ENCODE measurements around the gene NUP133.
"Not testable (repeated sequence)": the region's sequence is repeated elsewhere in the genome, so short reads cannot be mapped to it uniquely, and the experiment has no call there.

The NUP133 gene

DNA sequence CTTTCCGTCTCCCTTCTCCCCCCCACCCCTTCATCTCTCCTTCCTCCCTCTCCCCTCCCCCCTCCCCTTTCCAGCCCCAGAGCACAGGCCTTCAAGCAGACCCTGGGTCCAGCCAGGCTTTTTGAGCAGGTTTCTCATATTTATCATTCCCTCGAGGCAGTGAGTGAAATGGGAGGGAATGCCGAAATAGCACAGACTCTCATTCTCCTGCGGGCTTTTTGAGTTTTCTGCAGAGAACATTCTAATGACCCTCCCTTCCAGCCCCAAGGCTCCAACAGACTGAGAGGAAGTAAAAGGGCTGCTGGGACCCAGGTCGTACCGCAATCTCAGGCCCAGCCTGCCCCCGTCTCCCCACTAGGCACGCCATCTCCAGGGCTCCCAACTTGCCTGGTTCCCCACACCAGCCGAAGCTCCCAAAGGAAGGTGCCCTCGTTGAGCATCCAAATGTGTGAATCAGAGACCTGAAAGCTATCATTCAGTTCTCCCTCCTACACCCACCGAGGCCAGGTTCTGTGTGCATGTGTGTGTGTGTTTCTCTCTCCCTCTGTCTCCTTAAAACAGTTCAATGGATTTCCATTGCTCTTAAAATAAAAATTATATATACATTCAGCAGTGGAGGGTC is 96.6 kb downstream of the NUP133 start:
- DNase-seq = peak in 2 of 4 experiments; percentile 18 to 27

- peak; percentile 71 to 86 (median 79) for DNase-seq
Observed at GRCh38 chr1:229410692-229411433, 97.3 kb downstream of the NUP133 start.

- DNase-seq = peak; percentile 32 to 57 (median 49)
Observed at GRCh38 chr1:229410370-229410691, 97.8 kb downstream of the NUP133 start.

DNA sequence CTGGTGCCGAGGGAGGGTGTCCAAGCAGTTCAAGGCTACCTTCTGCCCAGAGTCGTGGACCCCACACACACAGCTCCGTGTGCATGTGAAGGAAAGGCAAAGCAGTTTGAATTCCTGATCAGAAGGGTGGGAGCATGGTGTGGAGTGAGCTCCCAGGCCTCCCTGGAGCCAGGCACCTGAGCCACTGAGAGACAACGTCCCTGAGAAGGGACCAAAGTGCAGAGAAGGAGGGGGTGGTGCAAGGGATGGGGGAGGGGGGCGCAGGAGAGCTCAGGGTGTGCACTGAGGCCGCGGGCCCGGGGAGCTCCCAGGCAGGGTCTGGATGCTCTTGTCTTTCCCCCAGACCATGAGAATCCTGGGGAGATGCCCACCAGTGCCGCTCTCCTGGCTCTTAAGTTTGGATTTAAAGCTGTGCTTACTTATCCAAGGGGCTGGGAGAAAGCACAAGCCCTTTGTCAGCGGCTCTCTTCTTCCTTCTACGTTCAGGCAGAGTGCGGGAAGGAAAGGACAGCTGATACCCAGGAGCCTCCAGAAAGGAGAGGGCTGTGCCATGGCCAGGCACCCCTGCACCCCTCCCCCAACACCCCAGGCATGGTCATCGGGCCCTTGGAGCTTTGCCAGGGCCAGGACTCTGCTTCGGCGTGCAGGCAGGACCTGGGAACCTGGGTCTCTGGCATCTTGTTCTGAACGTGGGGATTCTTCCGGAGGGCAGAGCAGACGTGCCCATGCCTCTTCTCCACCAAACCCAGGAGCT is 98.3 kb downstream of the NUP133 start:
- DNase-seq = no peak

DNA sequence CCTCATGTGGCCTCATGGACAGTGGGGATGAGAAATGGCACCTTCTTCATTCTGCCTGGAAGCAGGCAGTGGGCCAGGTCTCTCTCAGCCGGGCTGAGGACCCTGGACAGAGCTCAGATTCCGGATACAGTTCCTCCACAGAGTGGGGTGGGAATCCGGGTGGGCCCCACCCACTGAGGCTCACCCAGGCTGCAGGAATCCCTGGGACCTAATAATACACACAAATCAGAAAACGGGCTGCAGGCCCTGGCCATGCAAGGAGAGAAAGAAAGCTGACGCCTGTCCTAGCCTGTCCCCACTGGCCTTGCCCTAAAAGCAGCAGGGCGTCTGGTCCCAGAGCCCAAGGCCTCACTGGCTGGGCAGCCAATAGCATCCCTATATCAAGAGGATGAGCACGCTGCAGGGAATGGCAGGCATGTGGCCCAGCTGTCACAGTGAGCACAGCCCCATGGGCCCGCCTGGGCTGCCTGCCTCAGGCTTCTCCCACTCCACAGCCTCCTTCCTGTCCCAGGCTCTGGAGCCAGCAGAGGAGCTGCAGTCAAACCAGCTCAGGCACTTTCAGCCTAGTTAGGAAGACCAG is 99.6 kb downstream of the NUP133 start:
- DNase-seq = no peak

DNA sequence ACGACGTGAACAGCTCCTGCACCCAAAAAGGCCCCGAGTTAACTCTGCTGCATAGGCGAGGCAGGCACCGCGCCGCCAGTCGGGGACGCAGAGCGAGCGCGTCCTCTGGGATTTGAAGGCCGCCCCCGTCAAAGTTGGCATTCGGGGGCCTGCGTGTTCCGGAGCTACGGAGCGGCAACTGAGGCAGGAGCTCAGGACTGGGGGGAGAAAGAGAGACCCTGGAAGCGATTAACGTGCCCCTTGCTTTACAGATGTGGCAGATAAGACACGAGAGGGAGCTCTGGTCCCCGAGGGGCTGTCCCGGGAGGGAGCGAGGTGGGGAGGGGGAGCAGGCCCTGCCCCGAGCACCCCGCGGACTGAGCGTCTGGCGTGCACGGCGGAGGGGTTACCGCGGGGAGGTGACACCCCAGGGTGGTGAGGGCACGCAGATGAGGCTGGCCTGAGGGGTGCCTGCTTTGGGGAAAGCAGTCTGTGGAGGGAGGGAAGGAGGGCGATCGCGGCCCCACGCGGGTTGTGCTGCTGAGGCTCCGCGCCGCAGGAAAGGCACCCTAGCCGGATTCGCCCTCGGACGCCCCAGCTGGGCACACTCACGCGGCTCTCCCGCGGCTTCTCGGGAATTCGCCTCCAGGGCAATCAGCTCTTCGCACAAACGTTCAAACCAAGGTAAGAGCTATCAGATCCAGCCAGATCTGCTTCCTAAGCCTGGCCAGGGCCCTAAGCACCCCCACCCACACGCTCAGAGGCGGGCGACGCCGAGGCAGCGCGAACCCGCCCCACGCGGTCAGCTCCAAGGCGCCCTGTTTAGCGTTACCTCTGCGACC is 100.7 kb downstream of the NUP133 start:
- DNase-seq = peak in 2 of 4 experiments; percentile 25 to 46

- no peak for DNase-seq
Observed at GRCh38 chr1:229406798-229407197, 101.3 kb downstream of the NUP133 start.

GRCh38 chr1:229403573-229403972 is 104.6 kb downstream of the NUP133 start:
- no peak for DNase-seq

- no peak for DNase-seq
Observed at GRCh38 chr1:229402993-229403392, 105.1 kb downstream of the NUP133 start.

- DNase-seq = not testable (repeated sequence)
Observed at GRCh38 chr1:229402329-229402728, 105.8 kb downstream of the NUP133 start.

GRCh38 chr1:229397762-229398161 is 110.4 kb downstream of the NUP133 start:
- no peak for DNase-seq

DNA sequence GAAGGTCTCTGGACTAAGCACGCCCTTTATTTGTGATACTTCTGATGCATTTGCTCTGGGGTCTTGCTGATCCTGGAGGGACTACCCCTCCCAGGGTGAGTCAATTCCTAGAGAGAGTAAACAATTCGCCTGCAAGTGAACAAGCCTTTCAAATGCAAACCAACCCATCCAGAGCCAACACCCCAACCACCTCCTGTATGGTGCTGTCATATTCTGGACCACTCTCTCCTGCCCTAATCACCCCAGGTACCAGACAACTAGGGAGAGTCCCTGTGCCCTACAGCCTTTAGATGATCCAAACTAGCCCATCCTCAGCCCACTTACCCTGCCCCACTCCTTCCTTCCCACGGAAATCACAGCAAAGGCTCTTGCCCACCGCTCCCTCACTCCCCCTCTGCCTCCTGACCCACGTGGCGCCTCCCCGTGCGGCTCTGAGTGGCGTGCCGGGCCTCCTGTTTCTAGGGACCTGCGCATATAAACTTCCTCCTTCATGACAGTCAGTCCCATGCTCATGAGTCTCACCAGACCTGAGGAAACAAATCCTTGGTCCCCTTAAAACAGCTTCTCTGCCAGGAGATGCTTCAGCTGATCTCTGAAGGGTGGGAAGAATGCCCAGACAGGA is 111.4 kb downstream of the NUP133 start:
- DNase-seq = peak; percentile 27 to 60 (median 52)

DNA sequence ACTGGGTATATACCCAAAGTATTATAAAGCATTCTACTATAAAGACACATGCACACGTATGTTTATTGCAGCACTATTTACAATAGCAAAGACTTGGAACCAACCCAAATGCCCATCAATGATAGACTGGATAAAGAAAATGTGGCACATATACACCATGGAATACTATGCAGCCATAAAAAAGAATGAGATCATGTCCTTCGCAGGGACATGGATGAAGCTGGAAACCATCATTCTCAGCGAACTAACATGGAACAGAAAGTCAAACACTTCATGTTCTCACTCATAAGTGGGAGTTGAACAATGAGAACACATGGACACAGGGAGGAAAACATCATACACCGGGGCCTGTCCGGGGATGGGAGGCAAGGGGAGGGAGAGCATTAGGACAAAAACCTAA is 113.6 kb downstream of the NUP133 start:
- DNase-seq = not testable (repeated sequence)

DNA sequence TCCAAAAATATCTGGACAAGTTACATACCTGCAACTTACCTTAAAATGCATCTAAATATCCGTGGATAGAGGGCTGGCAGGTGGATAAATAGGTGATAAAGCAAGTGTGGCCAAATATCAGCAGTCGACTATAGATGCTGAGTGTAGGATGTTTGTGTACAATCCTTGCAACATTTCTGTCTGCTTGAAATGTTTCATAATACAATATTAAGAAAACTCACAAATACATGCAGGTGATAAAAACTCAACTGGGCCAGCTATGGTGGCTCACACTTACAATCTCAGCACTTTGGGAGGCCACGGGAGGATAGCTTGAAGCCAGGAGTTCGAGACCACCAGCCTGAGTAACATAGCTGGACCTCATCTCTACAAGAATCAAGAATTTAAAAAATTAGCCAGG is 115.2 kb downstream of the NUP133 start:
- no peak for DNase-seq
